Dermis blood vessel endothelial cell (primary cell): ENCODE results near the gene LARP4. TPM values are rescaled to one million over a fixed set of nuclear protein-coding genes. Genes with fewer than 3 reads are reported as not detected.
"Not testable (repeated sequence)": the region's sequence is repeated elsewhere in the genome, so short reads cannot be mapped to it uniquely, and the experiment has no call there.

ENCODE experiments used
- DNase-seq: peaks from one replicate; pipeline ENCODE4 v3.0.0; 2010
- total RNA-seq: library from RNA; depleted of rRNA; stranded (reverse); fragments of >200 nt; gene quantifications from 2 replicates; pipeline ENCODE4 v1.2.3, GENCODE V29; 2014

The LARP4 gene
- total RNA-seq, 1 donor from 2014 or later = 50.2 TPM

DNA sequence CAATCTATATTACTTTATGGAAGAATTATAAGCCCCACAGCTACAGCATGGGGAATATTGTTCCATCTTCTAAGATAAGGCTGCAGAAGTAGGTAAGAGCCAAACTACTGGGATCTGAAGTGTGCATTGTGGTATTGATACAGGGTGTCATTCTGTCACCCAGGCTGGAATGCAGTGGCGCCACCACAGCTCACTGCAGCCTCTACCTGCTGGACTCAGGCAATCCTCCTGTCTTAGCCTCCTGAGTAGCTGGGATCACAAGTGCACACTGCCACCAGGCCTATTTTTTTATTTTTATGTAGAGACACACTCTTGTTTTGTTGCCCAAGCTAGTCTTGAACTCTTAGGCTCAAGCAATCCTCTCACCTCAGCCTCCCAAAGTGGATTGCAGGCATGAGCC lies 82.8 kb downstream of the LARP4 start:
- DNase-seq = no peak

- DNase-seq = peak; percentile 47
Measured at GRCh38 chr12:50488801-50489200, 88.1 kb downstream of the LARP4 start.

DNA sequence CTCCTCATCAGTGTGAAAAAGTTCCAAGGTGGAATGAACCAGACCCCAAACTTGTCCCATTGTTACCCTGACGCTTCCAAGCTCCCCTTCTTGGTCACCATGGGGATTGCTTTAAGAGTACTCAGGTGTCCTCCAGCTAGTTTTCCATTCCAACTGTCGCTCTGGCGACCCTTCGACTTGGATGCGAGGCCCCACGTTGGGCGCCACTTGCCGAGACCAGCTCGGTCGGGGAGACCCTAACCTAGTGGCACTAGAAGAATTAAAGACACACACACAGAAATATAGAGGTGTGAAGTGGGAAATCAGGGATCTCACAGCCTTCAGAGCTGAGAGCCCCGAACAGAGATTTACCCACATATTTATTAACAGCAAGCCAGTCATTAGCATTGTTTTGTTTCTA lies 97.4 kb downstream of the LARP4 start:
- not testable (repeated sequence) for DNase-seq

GRCh38 chr12:50504798-50505674 lies 104.4 kb downstream of the LARP4 start, which contains the start of gene DIP2B:
Gene DIP2B (plus strand): TSS chr12:50504985. CDS start chr12:50505141, 156 bp downstream.
- peak; percentile 96 for DNase-seq

DNA sequence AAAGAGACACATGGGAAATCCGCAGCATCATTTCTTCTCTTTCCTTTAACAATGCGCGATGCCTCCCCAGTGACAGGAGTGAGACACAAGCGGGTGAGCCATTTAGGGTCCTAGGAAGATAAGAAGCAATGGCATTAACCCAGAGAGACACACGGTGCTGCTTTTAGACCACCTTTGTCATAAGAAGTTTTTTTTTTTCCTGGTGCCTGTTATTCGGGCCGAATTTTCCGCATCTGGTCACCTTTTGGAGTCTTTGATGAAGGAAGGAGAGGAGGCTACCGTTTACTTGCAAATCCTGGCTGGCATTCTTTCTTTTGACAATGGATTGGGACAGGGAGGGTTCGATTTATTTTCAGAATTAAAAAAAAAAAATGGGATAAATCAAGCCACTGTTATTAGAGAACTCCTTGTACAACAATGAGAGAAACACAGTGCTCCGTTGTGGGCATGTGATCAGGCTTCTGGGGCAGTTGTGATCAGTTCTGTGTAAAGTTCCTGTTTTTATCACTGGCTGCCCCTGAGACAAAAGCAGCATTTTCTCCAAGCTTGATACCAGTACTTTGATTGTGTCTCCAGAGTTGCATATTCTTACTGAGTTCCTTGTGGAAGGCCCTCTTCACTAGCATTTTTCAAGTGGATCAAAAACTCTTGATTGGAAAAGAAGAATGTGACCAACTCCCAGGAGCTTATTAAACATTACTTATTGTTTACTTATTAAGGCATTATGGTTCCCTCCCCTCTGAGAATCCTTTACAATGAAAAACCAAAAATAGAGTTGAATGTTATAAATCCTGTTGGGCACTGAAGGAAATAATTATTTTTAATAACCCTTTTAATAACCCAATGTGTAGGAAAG lies 105.2 kb downstream of the LARP4 start:
- DNase-seq = peak; percentile 55

- peak; percentile 16 for DNase-seq
Measured at GRCh38 chr12:50506753-50507473, 106.2 kb downstream of the LARP4 start.

DNA sequence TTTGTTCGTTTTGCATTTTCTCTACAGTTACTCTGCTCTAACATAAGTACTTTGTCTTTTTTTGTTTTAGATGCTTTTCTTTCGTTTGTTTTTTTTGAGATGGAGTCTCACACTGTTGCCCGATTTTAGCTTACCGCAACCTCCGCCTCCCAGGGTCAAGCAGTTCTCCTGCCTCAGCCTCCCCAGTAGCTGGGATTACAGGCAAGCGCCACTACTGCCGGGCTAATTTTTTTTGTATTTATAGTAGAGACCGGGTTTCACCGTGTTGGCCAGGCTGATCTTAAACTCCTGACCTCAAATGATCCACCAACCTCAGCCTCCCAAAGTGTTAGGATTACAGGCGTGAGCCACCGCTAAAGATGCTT lies 106.8 kb downstream of the LARP4 start:
- DNase-seq = no peak

DNA sequence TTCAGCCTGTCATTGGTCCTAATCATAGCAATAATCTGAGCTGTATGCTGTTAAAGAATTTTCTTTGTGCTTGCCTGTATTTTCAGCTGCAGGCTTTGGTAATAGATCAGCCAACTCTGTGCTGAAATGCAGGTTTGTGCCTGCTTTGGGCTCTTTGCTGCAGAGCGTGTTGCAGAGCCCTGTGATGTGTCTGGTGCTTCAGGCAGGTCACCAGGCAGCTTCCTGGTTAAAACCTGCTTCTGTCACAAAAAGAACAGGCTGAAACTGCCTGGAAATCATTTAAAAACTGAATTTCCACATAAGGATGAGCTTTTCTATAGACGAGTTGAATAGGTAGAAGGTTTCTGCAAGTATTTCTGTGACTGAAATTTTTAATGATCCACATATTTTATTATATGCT lies 107.2 kb downstream of the LARP4 start:
- no peak for DNase-seq

DNA sequence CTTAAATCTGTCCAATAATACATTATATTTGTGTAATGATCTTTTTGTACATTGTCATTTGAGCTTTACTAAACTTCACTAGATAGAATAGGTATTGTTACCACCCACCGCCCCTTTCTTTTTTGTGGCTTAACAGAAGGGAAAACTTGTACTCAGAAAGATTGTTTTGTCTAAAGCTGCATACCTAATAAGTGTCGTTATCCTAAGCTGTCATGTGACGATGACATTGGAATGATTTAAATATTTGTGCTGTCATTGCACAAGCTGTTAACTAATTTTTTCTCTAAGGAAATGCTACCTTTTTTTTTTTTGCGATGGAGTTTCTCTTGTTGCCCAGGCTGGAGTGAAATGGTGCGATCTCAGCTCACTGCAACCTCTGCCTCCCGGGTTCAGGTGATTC lies 107.7 kb downstream of the LARP4 start:
- DNase-seq = no peak

DNA sequence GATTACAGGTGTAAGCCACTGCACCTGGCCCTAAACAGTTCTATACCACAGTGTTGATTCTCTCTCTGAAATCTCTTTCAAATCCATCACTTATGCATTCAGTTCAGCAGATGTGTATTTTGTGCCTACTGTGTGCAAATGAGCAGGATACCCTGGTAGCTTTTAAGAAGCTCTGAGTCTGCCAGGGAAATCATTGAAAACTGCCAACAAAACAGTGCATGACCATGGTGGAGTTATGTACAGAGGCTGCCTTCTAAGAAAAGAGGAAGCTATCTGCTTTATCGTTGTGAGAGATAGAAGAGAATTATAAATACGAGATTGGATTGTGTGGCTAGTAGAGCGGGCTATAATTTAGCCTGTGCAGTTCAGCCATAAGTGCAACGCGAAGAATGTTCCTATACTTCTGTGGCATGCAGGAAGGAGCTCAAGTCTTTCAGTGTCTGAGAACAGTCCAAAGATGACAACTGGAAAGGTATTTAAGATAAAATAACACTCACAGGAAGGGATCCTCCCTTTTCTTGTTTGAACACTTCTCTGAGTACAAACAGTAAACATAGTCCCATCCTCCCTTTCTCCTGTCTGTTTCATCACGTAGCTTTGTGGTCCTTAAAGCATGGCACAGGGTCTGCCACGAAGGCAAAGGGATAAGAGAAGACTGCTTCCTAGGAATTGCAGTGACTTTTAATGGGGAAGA lies 108.4 kb downstream of the LARP4 start:
- no peak for DNase-seq

- no peak for DNase-seq
Measured at GRCh38 chr12:50514526-50515276, 114.0 kb downstream of the LARP4 start.

DNA sequence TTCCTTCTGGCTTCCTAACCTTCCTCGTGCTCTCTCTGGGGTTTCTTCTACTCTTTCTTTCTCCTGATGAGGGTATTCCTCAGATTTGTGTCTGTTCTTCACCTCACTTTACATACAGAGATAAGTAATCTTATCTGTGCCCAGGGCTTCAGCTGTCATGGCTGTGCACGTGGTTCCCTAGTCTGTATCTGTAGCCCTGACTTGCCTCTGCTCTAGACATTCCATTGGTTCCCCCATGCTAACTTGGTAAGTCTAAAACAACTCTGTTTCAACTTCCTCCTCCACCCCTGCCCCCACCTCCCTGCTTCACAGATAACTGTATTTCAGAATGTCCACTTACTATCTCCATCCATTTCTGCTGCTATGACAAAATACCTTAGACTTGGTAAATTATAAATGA lies 114.9 kb downstream of the LARP4 start:
- DNase-seq = no peak

GRCh38 chr12:50517421-50518048 lies 116.8 kb downstream of the LARP4 start:
- peak; percentile 58 for DNase-seq

- no peak for DNase-seq
Measured at GRCh38 chr12:50518090-50518489, 117.4 kb downstream of the LARP4 start.

DNA sequence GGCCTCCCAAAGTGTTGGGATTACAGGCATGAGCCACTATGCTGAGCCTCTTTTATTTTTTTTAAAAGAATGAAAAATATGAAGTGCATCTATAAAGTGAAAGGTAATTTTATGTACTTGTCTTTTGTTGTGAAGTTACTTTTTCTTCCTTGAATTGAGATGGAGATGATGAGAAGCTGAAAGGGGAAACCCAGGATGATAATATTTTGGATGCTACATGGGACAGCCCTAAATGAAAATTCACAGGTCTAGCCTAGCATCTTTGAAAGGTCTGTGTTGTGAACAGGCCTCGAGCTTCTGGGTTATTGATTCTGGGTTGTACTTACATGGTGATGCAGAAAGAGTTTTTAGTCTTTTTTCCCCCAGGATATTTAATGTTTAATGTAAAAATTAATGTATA lies 118.7 kb downstream of the LARP4 start:
- no peak for DNase-seq

DNA sequence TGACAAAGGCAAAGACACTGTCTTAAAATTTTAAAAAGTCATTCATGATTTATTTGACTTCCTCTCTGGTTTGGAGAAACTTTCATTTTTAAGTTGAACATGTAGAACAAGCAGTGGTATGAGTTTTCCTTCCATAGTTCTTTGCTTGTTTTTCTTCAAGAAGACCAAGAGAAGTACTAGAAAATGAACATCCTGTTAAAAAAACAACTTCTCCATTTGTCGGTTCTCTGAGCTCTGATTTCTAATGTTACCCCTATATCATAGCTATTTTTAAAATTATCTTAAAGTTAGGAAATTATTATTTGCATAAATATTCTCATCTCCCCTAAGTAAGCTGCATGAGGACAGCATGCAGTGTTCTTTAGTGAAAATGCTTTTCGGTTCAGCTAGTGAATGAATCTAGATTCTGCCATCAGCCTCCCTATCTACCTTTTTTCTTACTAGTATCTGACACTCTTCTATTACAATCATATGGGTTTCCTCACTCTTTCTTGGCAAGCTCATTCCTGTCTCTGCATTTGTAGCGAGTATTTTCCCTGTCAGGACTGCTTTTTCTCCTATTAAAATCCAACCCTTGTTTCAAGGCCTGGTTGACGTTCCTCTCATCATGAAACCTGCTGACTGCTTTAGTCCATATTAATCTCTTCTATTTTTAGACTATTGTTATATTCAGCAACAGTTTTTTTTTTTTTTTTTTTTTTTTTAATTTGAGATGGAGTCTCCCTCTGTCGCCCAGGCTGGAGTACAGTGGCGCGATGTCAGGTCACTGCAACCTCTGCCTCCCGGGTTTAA lies 119.9 kb downstream of the LARP4 start:
- DNase-seq = peak; percentile 26

GRCh38 chr12:50521781-50522180 lies 121.1 kb downstream of the LARP4 start:
- not testable (repeated sequence) for DNase-seq

DNA sequence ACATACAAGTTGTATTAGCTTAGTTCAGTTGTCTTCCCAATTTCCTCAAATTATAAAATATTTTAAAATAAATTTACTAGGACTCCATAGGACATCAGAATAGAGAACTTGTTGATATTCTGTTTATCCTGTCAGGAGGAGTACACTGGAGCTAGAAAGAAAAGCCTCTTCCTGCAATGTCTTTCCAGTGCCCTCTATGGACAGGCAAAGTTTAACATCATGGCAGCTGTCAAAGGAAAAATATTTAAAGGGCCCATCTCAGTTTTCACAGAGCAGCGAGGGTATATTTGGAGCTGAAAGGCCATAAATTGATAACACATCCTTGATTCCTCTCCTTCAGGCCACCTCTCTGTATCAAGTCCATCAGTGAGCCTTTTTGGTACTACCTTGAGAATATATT lies 123.1 kb downstream of the LARP4 start:
- DNase-seq = no peak

GRCh38 chr12:50524621-50525020 lies 123.9 kb downstream of the LARP4 start:
- DNase-seq = no peak

GRCh38 chr12:50525422-50525821 lies 124.7 kb downstream of the LARP4 start:
- DNase-seq = no peak
